Measurements from ENCODE around the gene POC1B.

GRCh38 chr12:89414322-89414721 is 111.5 kb downstream of the POC1B start:
- TF ChIP-seq RORB (CRISPR knock-in tag; IDR thresholded peaks at IDR 0.05), result no peak
- no peak for TF ChIP-seq KAT7 (CRISPR knock-in tag; IDR thresholded peaks at IDR 0.05; ENCODE audit: borderline replicate concordance)
- no peak for TF ChIP-seq CTCF (IDR thresholded peaks at IDR 0.05)
- TF ChIP-seq NFYB (CRISPR knock-in tag; conservative IDR thresholded peaks at IDR 0.05; ENCODE audit: low read depth), result no peak
- no peak for TF ChIP-seq USF2 (CRISPR knock-in tag; IDR thresholded peaks at IDR 0.05)
- TF ChIP-seq EMX1 (CRISPR knock-in tag; IDR thresholded peaks at IDR 0.05), result no peak
- TF ChIP-seq ETV6 (CRISPR knock-in tag; IDR thresholded peaks at IDR 0.05), result no peak
- TF ChIP-seq FOXJ3 (CRISPR knock-in tag; IDR thresholded peaks at IDR 0.05; ENCODE audit: borderline replicate concordance), result no peak
- no peak for TF ChIP-seq CBFB (CRISPR knock-in tag; IDR thresholded peaks at IDR 0.05; ENCODE audit: low read depth)
- TF ChIP-seq MYBL2 (CRISPR knock-in tag; IDR thresholded peaks at IDR 0.05), result no peak

All from WTC11 (cell line).